Lung (tissue), 12 donors: ENCODE results near the gene KLF16. TPM values are rescaled to one million over a fixed set of nuclear protein-coding genes. Genes with fewer than 3 reads are reported as not detected.

Experiments used
- ATAC-seq: fragments of 200-7000 bp; cut with Tn5 transposase; one replicate; pipeline ENCODE4 v1.9.1; 2020; ENCODE audit warnings: moderate number of reproducible peaks; ENCODE audit not compliant: insufficient read depth, low FRiP score
- DNase-seq, 3 donors: peaks; one replicate each; pipeline ENCODE4 v3.0.0-alpha.2; 2013 to 2017
- H3K27ac ChIP-seq, 2 donors: one replicate each; pipeline ENCODE4 v1.5.1; 2013; ENCODE audit warnings: mild to moderate bottlenecking in 2 of 2, moderate library complexity in 2 of 2, control low read depth in 1 of 2, inconsistent platforms in 1 of 2, low read depth in 1 of 2, low read length in 1 of 2
- H3K27me3 ChIP-seq, 3 donors: one replicate each; pipeline ENCODE4 v1.5.1; 2013; ENCODE audit warnings: low read length in 2 of 3; ENCODE audit not compliant: control insufficient read depth in 3 of 3, insufficient read depth in 3 of 3
- H3K36me3 ChIP-seq, 4 donors: one replicate each; pipeline ENCODE4 v1.5.1; 2013; ENCODE audit warnings: low read length in 4 of 4, mild to moderate bottlenecking in 1 of 4, moderate library complexity in 1 of 4; ENCODE audit not compliant: control insufficient read depth in 4 of 4, insufficient read depth in 4 of 4
- H3K4me1 ChIP-seq, 5 donors: one replicate each; pipeline ENCODE4 v1.5.1; 2013; ENCODE audit warnings: low read length in 5 of 5, mild to moderate bottlenecking in 2 of 5, moderate library complexity in 1 of 5; ENCODE audit not compliant: control insufficient read depth in 5 of 5, insufficient read depth in 5 of 5
- H3K4me3 ChIP-seq: one replicate; pipeline ENCODE4 v1.5.1; 2013; ENCODE audit warnings: mild to moderate bottlenecking, control low read depth, moderate library complexity
- H3K9ac ChIP-seq, 2 donors: one replicate each; pipeline ENCODE4 v1.5.1; 2013; ENCODE audit warnings: low read length in 2 of 2, control low read depth in 1 of 2; ENCODE audit not compliant: insufficient read depth in 1 of 2
- H3K9me3 ChIP-seq, 4 donors: one replicate each; pipeline ENCODE4 v1.5.1; 2013; ENCODE audit warnings: low read length in 3 of 4, mild to moderate bottlenecking in 1 of 4, moderate library complexity in 1 of 4; ENCODE audit not compliant: control insufficient read depth in 4 of 4, insufficient read depth in 3 of 4
- CTCF ChIP-seq: IDR thresholded peaks from 2 replicates; pipeline ENCODE4 v1.5.1; 2012; ENCODE audit warnings: mild to moderate bottlenecking; ENCODE audit errors: control extremely low read depth, extremely low read depth
- WGBS, 2 donors: extraction: QIAGEN DNeasy Blood & Tissue Kit; methylation state at CpG; one replicate each; pipeline ENCODE4 v1.1.7; 2013; 5-methylcytosine and 5-hydroxymethylcytosine counted together
- polyA plus RNA-seq, 2 donors: library from polyadenylated mRNA; stranded (reverse); fragments of 200-250 nt; gene quantifications; one replicate each; pipeline ENCODE4 v1.2.1, GENCODE V29; 2013
- total RNA-seq, 2 donors: library from RNA; depleted of rRNA in 1 of 2; stranded (reverse); fragments of >200 nt in 1 of 2; gene quantifications; one replicate each; pipeline ENCODE4 v1.2.1, GENCODE V29; 2014 to 2021
- donor health status: control.
- donor health status: control.
- donor health status: Bipolar disorder and iron deficiency.
- donor health status: healthy.
- donor health status: DM: yes; HTN: yes; CAD: no.

The KLF16 gene
- total and polyA plus RNA-seq, 4 donors, result 3.3 to 25.6 (median 15.8) TPM

- H3K4me3 ChIP-seq, result no peak overlapping the region
- H3K36me3 ChIP-seq, result peaks cover 0 to 7% (median 1%) of the 10 kb centered on the region in 4 donors
- DNase-seq (no peak), ATAC-seq (no peak)
- no peaks in the 10 kb centered on the region for H3K27me3 ChIP-seq
- H3K9ac ChIP-seq, result no peak overlapping the region
- no peak for TF ChIP-seq CTCF
- no peaks in the 10 kb centered on the region for H3K9me3 ChIP-seq
- H3K27ac ChIP-seq, result no peak overlapping the region
- peaks cover 8 to 38% (median 12%) of the 10 kb centered on the region in 5 donors for H3K4me1 ChIP-seq
- WGBS, 2 donors, result 79 to 87% methylated on average over 19 of the region's 19 CpGs
These were observed 18.8 kb downstream of the KLF16 start for GRCh38 chr19:1844513-1845124.

- Histone ChIP-seq H3K4me3 (no peak overlapping the region), H3K4me1 (peaks cover 8 to 39% (median 12%) of the 10 kb centered on the region in 5 donors), H3K36me3 (peaks cover 0 to 10% (median 1%) of the 10 kb centered on the region in 4 donors), H3K9me3 (no peaks in the 10 kb centered on the region), H3K27ac (no peak overlapping the region), H3K9ac (no peak overlapping the region), H3K27me3 (no peaks in the 10 kb centered on the region)
- DNase-seq (no peak), ATAC-seq (no peak)
- WGBS, 2 donors, result 77 to 84% methylated on average over 25 of the region's 25 CpGs
- no peak for TF ChIP-seq CTCF
These were observed 19.6 kb downstream of the KLF16 start for GRCh38 chr19:1843646-1844394.

- Histone ChIP-seq H3K9ac (no peak overlapping the region), H3K4me1 (peaks cover 8 to 39% (median 12%) of the 10 kb centered on the region in 5 donors), H3K4me3 (no peak overlapping the region), H3K9me3 (no peaks in the 10 kb centered on the region), H3K36me3 (peaks cover 0 to 10% (median 1%) of the 10 kb centered on the region in 4 donors), H3K27ac (no peak overlapping the region), H3K27me3 (no peaks in the 10 kb centered on the region)
- DNase-seq, result no peak
- no peak for TF ChIP-seq CTCF
- no peak for ATAC-seq
- WGBS, 2 donors, result 88 to 95% methylated on average over 19 to 22 of the region's 22 CpGs
These were observed 20.3 kb downstream of the KLF16 start for GRCh38 chr19:1843116-1843515.
